Rectal smooth muscle tissue (tissue), 1 donor: Measurements from ENCODE around the gene EIF4EBP2.
A peak's percentile ranks its signal among the peaks of the same experiment; 100 is the strongest.

ENCODE experiments used
- H3K27ac ChIP-seq: one replicate; pipeline ENCODE4 v1.7.0; 2013; ENCODE audit warnings: low read depth, low read length, inconsistent platforms
- H3K27me3 ChIP-seq: one replicate; pipeline ENCODE4 v1.7.0; 2013; ENCODE audit warnings: low read length; ENCODE audit not compliant: control insufficient read depth, insufficient read depth
- H3K36me3 ChIP-seq: one replicate; pipeline ENCODE4 v1.7.0; 2013; ENCODE audit warnings: low read length; ENCODE audit not compliant: control insufficient read depth, insufficient read depth
- H3K4me1 ChIP-seq: one replicate; pipeline ENCODE4 v1.7.0; 2013; ENCODE audit warnings: low read length; ENCODE audit not compliant: control insufficient read depth, insufficient read depth
- H3K4me3 ChIP-seq: one replicate; pipeline ENCODE4 v1.7.0; 2013; ENCODE audit warnings: low read length
- H3K9ac ChIP-seq: one replicate; pipeline ENCODE4 v1.7.0; 2013; ENCODE audit warnings: low read length

The EIF4EBP2 gene

GRCh38 chr10:70404036-70404786, at the start of gene EIF4EBP2:
Gene EIF4EBP2, plus strand, starts transcription at chr10:70404145. Its CDS starts 257 bp downstream, at chr10:70404402.
- H3K4me3 ChIP-seq = peak within 1 kb of the TSS; percentile 81
- H3K36me3 ChIP-seq = no peaks in the 10 kb centered on the region
- peak within 1 kb of the TSS; percentile 84 for H3K9ac ChIP-seq
- peaks cover 19% of the 10 kb centered on the region for H3K4me1 ChIP-seq
- H3K27ac ChIP-seq = peak within 1 kb of the TSS; percentile 98
- H3K27me3 ChIP-seq = no peaks in the 10 kb centered on the region

DNA sequence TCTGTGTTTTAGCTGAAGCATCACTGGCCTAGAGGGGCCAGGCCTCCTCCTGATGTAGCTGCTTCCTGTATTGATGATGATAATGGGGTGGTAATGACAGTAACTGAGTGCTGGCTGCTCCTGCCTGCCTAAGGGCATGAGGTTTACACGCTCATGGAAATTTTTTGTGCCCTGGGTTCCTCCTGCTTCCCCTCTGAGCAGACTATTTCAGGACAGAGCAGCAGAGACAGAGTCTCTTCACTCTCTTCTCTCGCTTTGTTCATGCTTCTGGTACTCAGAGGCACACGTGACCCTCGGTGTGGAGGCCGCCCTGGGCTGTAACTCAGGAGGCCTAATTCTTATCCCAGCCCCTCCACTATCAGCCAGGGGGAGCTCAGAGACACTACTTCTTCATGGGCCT, 49.4 kb upstream of the EIF4EBP2 start:
- H3K9ac ChIP-seq = no peak overlapping the region
- H3K36me3 ChIP-seq = no peaks in the 10 kb centered on the region
- no peaks in the 10 kb centered on the region for H3K4me1 ChIP-seq
- no peaks in the 10 kb centered on the region for H3K27me3 ChIP-seq
- no peak overlapping the region for H3K27ac ChIP-seq
- no peak overlapping the region for H3K4me3 ChIP-seq

DNA sequence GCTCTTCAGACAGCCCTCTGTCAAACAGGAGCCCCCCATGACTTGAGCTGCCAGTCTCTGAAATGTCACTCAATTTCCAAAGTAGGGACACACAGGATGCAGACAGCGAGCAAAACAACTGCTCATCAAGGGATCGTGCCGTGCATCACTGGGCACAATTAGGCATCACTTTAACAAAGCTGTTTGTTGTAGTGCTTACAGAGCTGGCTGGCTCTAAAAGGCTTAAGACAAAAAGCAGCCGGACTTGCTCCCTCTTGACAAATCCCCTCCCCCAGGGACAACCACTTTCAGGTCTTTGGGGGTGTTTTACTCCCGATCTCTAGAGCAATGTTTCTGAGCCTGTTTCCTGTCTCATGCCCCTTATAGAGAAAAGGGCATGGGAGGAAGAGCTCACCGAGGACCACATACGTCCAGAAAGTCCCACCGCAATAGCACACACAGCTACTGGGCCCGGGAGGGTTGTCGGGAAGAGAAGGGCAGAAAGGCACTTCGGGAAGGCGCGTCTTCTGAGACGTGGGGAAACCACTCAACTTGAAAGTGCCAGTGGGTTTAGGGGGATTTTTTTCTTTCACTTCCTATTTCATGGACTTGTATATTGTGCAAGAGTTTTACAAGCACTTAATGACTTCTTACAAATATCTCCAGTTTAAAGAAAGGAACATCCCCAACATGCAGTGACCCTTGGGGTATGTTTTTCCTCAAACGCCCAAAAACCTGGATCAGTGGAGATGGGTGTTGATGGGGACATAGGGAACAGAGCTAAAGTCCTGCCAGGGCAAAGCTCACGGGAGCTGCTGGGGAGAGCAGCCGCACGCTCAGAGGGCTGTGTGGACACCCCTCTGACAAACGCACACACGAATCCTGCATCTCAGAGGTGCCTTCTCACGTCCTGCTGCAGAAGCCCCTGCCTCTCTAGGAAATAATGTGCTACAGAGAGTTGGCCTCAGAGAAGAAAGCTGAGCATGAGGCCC, 48.6 kb upstream of the EIF4EBP2 start:
- H3K4me3 ChIP-seq = no peak overlapping the region
- no peak overlapping the region for H3K27ac ChIP-seq
- no peaks in the 10 kb centered on the region for H3K36me3 ChIP-seq
- no peaks in the 10 kb centered on the region for H3K27me3 ChIP-seq
- no peak overlapping the region for H3K9ac ChIP-seq
- no peaks in the 10 kb centered on the region for H3K4me1 ChIP-seq

GRCh38 chr10:70357565-70357964, 46.4 kb upstream of the EIF4EBP2 start:
- Histone ChIP-seq H3K36me3 (no peaks in the 10 kb centered on the region), H3K9ac (no peak overlapping the region), H3K4me1 (no peaks in the 10 kb centered on the region), H3K27ac (no peak overlapping the region), H3K27me3 (no peaks in the 10 kb centered on the region), H3K4me3 (no peak overlapping the region)

DNA sequence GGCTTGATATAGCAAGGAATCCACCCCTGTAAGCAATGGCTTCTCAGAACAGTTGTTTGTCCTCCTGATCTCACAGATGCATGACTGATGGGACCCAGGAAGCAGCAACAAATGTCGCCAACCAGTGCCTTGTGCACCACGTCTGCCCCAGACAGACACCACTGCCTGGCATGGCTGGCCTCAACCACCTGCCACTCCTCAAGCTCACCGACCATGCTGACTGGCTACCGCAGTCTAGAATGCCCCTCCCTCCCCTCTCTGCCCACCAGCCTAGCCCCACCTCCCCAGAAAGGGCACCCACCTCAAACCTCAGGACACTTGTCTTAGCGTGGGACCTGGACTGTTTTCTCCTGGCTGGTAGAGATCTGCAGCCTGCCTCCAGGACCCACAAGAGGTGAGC, 45.5 kb upstream of the EIF4EBP2 start:
- H3K27me3 ChIP-seq = no peaks in the 10 kb centered on the region
- peaks cover under 1% of the 10 kb centered on the region for H3K4me1 ChIP-seq
- H3K36me3 ChIP-seq = no peaks in the 10 kb centered on the region
- no peak overlapping the region for H3K27ac ChIP-seq
- H3K9ac ChIP-seq = no peak overlapping the region
- H3K4me3 ChIP-seq = no peak overlapping the region

GRCh38 chr10:70359017-70359550, 44.9 kb upstream of the EIF4EBP2 start:
- H3K4me3 ChIP-seq = no peak overlapping the region
- no peak overlapping the region for H3K9ac ChIP-seq
- no peaks in the 10 kb centered on the region for H3K27me3 ChIP-seq
- no peaks in the 10 kb centered on the region for H3K36me3 ChIP-seq
- no peak overlapping the region for H3K27ac ChIP-seq
- peaks cover 7% of the 10 kb centered on the region for H3K4me1 ChIP-seq

GRCh38 chr10:70360215-70360614, 43.7 kb upstream of the EIF4EBP2 start:
- Histone ChIP-seq H3K4me1 (peaks cover 10% of the 10 kb centered on the region), H3K36me3 (no peaks in the 10 kb centered on the region), H3K9ac (no peak overlapping the region), H3K27me3 (no peaks in the 10 kb centered on the region), H3K27ac (no peak overlapping the region), H3K4me3 (no peak overlapping the region)

DNA sequence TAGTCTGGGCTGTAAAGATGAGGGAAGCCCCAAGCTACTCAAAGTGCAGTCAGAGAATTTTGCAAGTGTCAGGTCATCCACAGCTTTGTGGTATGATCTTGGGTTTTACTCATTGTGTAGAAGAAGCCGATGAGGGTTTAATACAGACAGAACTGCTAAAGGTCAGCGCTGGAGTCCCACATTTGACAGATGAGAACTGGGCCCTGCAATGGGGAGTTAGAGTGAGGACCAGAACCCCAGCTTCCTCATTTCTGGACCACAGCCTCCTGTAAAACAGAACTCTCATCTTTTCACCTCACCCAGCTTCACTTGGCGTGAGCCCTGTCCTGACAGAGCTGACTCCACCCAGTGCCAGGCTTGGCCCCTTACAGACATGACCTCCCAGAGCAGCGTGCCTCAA, 41.6 kb upstream of the EIF4EBP2 start:
- Histone ChIP-seq H3K4me3 (no peak overlapping the region), H3K9ac (no peak overlapping the region), H3K27me3 (no peaks in the 10 kb centered on the region), H3K4me1 (peaks cover 15% of the 10 kb centered on the region), H3K36me3 (no peaks in the 10 kb centered on the region), H3K27ac (no peak overlapping the region)

GRCh38 chr10:70363292-70363691, 40.7 kb upstream of the EIF4EBP2 start:
- peaks cover 17% of the 10 kb centered on the region for H3K4me1 ChIP-seq
- H3K27me3 ChIP-seq = no peaks in the 10 kb centered on the region
- no peaks in the 10 kb centered on the region for H3K36me3 ChIP-seq
- H3K4me3 ChIP-seq = no peak overlapping the region
- no peak overlapping the region for H3K9ac ChIP-seq
- H3K27ac ChIP-seq = peak overlapping the region; percentile 80

DNA sequence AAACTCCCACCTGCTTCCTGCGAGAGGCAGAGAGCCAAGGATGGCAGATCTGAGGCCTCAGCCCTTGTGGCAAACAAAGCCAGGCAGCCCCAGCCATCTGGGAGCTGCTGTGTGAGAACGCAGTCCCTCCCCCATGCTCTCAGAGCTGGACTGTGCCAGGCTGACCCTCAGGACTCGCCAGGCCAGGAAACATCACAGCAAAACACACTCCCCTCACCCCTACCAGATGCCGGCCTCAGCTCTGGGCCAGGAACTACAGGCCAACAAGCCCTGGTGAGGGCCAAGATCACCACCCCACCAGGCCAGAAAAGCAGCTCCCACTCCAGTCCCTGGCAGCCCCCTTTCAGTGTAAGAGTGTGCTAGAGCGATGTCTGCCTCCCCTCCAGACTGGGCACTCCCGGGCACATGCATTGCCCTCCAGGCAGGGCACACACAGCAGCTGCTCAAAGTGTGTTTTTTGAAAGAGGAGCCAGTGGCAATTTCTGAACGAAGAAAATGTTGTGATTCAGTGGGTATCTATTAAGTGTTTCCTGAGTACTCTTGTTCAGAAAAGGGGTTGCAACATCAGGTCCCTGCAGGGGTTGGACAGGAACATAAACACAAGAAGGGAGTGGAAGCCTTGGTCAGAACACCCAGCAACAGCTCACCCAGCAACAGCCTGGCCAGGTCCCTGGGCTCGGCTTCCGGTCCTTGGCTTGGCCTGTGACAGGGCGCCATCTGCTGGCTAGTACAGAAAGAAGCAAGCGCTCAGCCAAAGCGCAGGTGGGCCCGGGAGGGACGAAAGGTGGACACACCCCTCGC, 39.8 kb upstream of the EIF4EBP2 start:
- no peaks in the 10 kb centered on the region for H3K27me3 ChIP-seq
- peak overlapping the region; percentile 80 for H3K27ac ChIP-seq
- H3K9ac ChIP-seq = no peak overlapping the region
- peak overlapping the region; percentile 14 for H3K4me3 ChIP-seq
- H3K36me3 ChIP-seq = no peaks in the 10 kb centered on the region
- peaks cover 17% of the 10 kb centered on the region for H3K4me1 ChIP-seq

DNA sequence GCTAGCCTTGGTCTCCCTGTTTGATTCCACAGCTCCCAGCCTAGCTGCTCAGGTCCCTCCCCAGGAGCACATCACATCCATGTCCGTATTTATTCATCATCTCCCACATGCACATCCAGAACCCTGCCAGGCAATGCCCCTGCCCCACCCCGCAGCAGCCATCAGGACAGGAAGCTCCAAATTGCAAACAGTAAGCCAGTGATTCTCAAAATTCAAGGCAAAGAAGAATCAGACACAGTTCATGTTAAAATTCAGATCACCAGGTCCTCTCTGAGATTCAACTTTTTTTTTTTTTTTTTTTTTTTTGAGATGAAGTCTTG, 39.2 kb upstream of the EIF4EBP2 start:
- H3K36me3 ChIP-seq = no peaks in the 10 kb centered on the region
- peaks cover 17% of the 10 kb centered on the region for H3K4me1 ChIP-seq
- no peak overlapping the region for H3K27ac ChIP-seq
- no peaks in the 10 kb centered on the region for H3K27me3 ChIP-seq
- no peak overlapping the region for H3K4me3 ChIP-seq
- H3K9ac ChIP-seq = no peak overlapping the region
